Renal cortical epithelial cell (primary cell): ENCODE measurements around the gene LPCAT3. TPM values are rescaled to one million over a fixed set of nuclear protein-coding genes. Genes with fewer than 3 reads are reported as not detected.

Experiments used
- DNase-seq: peaks from one replicate; pipeline ENCODE4 v3.0.0-alpha.2; 2011; ENCODE audit warnings: low read depth
- total RNA-seq: library from RNA; depleted of rRNA; stranded (reverse); fragments of >200 nt; gene quantifications from 2 replicates; pipeline ENCODE4 v1.2.3, GENCODE V29; 2014

LPCAT3 gene
- total RNA-seq, 1 donor from 2014 or later = 26.5 TPM

DNA sequence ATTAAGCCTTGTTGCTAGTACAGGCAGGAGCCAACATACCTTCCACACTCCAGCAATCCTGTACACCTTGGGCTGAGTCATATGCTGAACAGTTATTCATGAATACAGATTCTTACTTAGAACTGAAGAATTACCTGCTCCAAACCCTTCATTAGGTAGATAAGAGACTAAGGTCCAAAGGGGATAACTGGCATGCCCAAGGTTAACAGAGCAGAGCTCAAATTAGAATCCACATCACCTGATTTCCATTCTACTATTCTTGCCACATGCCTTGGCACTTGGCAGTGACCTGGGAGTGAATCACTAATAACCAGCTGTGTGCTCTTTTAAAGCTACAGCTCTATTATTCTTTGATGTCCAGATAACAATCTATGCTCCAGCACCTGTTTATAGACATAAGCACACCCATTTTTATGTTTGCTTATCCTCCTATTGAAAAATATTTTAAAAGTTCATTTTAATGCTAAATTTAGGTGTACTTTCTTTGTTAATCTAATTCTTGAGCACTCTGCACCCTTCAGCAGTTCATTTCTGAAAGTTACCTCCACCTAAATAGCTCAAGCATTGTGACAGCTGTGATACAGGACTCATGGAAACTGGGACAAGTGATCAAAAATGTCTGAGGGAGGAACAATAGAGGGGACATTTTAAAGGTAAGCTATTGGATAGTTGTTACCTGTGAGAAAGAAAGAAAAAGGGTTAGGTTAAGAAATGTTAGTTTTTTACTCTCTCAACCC is 19.4 kb downstream of the LPCAT3 start:
- peak; percentile 79 for DNase-seq

DNA sequence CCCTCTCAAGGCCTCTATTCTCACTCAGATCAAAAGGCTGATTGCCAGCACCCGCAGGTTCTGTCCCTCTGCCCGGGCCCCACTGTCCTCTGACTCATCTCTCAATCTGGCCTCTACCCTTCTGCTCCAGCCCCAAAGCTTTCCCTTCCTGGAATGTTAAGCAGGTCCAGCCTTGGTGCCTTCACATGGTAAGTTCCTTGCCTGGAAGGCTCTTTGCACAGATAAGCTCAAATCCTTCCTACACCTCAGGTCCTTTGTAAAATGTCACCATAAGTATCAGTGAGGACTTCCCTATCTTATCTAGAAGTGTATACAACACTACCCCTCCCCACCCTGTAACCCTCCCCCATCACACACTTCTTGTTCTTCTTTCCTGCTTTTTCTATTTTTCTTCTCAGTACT is 22.2 kb downstream of the LPCAT3 start:
- DNase-seq = peak; percentile 48

DNA sequence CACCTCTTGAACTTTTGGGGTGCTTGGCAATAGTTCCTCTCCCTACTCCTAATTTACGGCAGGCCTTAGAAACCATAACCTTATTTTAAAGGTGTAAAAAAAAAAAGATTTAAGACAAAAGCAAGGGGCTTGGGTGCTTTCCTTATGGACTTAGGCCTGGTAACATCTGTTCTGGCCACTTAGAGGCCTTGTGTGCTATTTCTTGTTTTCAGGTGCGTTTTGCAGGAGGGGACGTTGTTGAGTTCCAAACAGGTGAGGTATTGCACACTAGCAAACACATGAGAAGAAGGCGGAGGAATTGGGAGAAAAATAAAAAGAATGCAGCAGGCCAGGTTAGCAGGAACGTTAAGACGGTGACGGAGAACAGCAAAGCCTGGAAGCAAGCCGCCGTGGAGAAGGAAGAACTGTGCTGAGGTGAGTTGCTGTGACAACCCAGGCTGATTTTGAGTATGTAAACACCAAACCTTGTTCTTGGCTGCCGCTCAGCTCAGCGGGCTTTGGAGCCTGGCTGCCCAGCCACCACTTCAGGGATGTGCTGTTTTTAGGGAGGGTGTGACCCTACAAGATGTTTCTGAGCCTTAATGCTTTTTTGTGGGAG is 30.2 kb downstream of the LPCAT3 start:
- no peak for DNase-seq

DNA sequence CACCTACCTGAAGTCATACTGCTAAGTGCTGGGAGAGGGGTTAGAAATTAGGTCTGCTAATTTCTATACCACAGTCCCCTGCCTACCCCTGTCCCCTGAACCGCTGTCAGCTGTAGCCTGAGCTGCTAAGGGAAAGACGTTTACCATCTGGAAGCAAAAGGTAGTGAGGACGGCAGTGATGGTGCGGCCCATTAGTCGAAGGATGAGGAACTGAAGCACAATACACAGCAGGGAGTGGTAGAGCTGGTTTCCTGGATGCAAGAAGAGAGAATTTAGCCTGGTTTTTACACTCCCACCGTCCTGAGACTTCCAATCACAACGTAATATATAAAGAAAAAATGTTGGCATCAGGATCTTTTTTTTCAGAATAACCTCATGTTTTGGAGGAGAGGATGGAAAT is 35.7 kb downstream of the LPCAT3 start:
- no peak for DNase-seq

DNA sequence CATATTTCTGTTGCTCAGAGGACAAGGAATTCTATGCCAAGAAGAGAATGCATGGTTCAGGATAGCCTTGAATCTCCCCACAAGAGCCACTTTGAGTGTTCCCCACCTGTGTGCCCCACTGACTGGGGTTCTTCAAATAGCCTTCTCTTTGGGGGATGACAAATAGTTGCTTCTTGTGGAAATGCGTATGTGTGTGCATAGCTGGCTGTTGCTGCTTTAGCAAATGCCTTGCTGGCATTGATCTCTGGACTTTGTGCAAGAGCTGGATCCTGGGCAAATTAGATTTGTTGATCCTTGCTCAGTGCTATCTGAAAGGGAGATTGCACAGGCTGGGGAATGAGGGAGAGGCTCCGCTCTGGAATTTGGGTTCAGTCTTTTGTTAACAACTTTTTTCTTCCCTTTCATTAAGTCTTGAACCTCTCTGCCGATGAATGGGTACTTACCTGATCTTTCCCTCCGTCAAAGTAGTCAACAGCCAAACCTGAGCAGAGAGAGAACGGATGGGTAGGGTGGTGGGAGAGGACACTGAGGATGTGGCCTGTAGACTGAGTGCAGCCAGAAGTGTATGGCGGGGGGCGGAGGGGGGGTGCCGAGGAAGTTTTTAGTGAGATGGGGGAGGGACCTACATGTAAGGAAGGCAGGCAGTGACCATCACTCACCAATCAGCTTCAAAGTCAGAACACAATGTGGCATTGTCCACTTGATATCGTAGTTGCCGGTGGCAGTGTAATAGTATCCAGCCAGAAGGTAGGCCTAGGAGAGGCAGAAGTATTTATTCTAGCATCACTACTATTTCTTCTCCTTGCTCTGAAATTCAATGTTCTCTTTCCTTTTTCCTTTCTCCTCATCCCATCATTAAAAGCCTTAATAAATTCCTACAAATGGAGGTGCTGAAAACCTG is 36.9 kb downstream of the LPCAT3 start:
- no peak for DNase-seq

DNA sequence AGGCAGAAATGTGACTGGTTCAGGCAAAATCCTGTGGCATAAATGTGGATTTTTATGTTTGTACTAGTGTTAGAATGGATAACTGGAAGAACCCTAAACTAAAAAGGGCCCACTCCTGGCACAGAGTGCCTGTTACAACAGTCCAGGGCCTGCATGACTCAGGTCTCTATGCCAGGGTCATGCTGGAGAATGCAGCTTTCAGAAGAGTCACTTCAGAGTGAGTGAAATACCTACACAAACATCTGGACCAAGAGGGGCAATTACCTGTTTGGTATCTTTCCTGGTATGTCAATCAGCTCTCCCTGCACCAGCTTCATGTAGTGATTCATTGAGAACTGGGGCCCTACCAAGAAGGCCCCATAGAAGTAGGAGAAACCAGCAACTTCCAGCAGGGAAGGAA is 37.5 kb downstream of the LPCAT3 start:
- DNase-seq = no peak

DNA sequence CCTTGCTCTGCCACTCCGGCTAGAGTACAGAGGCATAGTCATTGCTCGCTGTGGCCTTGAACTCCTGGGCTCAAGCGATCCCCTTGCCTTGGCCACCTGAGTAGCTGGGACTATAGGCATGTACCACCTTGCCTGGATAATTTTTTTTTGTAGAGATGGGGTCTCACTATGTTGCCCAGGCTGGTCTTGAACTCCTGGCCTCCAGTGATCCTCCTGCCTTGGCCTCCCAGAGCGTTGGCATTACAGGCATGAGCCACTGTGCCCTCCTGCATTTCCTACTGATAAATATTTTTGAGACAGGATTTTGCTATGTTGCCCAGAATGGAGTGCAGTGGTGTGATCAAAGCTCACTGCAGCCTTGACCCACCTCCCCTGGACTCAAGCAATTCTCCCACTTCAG is 38.2 kb downstream of the LPCAT3 start:
- no peak for DNase-seq

DNA sequence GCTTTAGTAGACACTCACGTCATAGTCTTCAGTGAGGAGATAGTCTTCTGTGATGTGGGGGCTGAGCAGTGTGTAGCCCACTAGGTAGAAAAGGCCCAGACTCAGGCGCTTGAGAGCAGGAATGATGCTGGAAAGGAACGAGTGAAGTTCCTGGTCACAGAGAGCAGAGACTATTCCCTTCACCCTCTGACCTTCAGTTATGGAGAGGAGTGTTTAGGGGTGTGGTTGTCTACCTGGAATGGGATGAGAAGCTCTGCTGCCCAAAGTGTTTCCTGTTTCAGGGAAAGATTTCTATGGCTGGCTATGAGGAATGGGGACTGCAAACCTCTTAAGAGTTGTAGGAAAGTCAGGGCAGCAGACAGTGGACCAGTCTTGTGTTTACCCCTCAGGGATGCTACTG is 38.8 kb downstream of the LPCAT3 start:
- DNase-seq = no peak

DNA sequence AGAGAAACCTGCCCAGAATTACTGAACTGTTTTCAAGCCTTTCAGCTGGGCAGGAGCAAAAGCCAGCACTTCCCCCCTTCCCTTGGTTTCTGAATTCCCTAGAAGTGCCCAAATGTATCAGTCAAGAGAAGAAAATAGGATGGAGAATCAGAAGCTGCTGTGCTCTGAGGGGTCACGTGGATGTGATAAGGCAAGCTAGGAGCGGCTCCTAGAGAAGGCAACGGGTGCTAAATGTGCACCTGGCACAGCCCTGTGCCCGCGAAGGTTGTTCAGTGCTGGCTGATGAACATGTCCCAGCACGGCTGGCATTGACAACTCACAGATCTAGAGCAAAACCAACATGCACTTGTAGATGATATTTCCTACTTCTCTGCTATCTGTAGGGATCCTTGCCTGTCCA is 39.3 kb downstream of the LPCAT3 start:
- no peak for DNase-seq

DNA sequence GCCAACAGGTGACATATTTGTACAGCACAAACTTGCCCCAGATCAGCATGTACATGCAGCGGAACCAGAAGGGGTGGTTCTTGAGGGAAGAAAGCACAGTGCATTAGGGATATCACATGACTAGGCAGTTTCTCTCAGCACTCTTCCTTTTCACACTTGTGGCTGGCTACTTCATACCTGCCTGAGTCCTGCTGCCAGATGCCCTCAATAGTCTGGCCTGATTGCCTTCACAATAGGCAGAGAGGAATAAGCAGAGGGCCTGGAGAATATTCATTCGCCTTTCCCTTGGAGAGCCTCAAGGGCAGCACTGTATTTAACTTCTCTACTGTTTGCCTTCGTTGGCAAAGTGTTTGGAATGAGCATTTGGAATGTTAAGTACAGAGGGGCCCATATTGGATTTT is 39.7 kb downstream of the LPCAT3 start:
- no peak for DNase-seq

DNA sequence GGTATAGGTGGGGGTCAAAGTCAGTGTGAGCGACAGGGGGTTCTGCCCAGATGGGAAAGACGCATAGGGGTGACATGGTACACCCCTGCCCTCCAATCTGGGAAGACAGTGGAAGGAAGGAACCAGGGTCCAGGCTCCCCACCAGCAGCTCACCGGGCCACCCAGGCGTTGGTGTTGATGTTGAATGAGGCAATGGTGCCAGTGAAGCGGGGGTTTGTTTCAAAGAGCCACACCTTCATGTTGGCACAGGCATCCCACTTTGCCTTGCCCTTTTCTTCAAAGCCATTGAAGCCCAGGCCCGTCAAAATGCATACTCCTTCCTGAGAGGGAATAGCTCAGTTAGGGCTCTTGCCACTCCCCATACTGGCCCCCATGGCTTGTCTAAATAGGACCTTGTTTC is 40.1 kb downstream of the LPCAT3 start:
- DNase-seq = no peak

DNA sequence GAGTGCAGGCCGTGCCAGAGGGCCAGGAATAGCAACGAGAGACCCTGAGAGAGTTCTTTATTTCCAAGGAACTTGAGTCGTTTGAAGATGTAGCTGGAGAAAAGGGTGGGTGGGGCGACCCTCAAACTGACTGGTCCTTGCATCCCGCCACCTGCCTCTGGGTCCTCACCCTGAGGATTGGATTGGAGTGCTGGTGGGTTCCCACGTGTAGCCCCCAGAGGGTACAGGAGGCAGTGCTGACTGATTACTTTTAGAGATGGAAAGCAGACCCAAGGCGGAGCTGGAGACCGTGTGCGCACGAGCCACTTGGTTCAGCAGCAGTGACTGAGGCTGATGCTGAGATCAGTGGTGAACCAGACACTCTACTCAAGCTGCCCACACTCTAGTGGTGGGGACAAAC is 40.6 kb downstream of the LPCAT3 start:
- no peak for DNase-seq

DNA sequence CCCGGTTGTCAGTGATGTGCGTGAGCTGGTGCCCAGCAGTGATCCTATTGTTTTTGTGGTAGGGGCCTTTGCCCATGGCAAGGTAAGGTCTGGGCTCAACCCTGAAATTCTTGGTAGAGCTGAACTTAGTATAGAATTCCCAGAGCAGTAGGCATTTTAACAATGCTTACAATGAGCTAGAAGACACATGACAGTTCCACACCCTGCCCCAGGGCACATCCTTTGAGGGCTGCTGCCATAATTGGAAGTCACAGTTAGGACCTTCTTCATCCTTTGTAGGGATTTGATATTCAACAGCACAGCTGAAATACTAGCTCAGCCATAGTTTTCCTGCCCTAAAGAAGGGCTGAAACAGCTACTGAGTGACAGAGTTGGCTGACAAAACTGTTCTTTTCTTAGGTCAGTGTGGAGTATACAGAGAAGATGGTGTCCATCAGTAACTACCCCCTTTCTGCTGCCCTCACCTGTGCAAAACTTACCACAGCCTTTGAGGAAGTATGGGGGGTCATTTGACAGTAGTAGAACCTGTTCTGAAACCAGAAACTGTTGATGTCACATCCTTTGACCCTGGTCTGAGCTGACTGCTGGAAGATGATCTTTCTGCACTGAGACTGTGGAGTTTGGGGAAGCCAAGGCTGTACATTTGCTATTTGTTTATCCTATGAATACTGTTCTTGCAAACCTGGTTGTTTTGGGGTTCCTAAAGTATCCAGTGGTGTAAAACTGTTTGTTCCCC is 42.8 kb downstream of the LPCAT3 start:
- DNase-seq = no peak

DNA sequence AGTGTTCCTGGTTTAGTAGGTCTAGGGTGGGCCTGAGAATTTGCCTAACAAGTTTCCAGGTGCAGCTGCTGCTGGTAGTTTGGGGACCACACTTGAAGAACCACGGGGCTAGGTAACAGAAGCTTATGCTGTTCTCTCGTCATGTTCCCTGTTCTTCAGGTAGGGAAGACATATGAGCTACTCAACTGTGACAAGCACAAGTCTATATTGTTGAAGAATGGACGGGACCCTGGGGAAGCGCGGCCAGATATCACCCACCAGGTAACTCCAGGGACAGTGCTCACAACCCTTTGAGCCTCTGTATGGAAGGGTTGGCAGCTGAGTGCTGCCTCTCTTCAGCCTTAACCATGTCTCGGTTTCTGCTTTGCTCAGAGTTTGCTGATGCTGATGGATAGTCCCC is 44.1 kb downstream of the LPCAT3 start:
- no peak for DNase-seq

DNA sequence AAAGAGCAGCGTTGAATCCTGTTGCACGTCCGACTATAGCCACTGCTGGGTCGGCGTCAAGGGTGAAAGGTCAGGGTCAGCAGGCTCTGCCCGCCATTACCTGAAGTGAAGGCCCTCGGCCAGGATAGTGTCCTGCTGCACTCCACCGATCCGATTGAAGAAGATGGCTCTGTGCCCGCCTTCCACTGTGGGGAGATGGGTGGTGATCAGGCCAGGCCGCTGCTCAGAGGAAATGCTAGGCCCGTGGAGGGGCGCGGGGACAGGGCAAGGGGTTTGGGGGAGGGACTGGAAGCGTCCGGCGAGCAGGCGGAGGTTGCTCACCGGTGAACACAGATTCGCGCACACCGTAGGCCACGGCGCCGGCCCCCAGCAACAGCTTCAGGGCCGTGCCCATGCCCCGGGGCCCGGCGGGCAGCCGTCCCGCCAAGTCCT is 48.2 kb downstream of the LPCAT3 start:
- no peak for DNase-seq

DNA sequence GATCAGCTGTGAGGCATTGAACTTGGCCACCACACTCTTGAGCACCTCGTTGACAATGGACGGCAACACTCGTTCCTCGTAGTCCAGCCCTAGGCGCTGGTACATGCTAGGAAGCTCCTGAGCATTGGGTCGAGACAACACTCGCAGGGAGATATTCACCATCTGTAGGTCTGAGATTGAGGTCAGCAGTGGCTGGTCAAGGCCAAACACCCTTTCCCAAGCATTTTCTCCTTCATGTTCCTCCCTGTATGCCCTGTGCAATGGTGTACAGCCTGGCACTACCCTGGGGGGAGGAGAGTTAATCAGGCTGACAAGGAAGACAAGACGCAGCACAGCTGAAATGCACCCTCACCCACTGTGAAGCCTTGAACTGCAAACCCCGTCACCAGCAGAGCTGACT is 49.9 kb downstream of the LPCAT3 start:
- DNase-seq = no peak

DNA sequence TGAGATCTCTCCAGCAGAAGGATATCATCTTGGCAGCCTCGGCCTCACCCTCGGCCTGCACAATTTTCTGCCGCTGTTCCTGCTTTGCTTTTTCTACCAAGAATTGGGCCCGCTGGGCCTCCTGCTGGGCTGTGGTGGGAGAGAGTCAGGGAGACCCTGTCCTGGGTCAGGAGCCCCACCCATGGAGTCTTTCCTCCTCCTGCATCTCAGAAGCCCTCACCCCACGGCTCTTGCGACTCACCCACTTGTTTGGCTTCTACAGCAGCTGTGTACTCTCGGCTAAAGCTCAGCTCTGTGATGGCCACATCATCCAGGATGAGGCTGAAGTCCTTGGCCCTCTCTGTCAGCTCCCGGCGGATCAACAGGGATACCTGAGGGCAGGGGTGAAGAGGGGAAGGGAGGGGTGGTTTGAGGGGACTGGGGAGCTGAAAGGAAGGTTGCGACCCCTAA is 50.6 kb downstream of the LPCAT3 start:
- DNase-seq = no peak

DNA sequence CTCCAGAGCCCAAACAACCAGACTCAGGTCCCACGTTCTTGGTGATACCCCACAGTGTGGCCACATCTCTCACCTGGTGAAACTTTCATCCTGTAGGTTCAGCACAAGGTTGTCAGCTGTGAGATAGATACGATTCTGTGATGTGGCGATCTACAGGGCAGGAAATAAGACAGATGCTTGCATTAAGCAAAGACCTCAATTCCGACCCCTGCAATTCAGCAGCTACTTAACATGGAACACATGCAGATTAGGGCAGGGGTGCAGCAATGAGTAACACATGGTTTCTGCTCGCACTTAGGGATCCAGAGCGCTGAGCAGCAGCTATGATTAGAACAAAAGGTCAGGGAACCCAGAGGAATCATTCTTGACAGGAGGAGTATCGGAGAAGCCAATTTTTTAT is 51.9 kb downstream of the LPCAT3 start:
- no peak for DNase-seq

DNA sequence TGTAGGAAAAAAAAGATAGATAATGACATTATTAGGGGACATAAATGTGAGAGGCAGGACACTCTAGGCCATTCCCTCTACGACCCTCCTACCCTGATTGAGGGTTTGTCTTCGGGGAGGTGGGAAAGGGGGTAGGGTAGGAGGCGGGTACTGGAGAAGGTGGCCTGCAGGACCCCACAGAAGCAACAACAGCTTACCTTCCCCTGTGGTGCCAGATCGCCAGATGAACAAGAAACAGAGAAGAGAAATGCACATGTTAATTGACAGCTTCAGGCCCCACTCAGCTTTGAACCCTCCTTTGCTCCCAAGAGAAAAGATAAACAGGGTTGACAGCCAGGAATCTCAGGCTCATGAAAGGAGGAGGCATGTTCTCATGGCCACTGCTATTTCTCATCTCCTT is 52.6 kb downstream of the LPCAT3 start:
- DNase-seq = no peak

DNA sequence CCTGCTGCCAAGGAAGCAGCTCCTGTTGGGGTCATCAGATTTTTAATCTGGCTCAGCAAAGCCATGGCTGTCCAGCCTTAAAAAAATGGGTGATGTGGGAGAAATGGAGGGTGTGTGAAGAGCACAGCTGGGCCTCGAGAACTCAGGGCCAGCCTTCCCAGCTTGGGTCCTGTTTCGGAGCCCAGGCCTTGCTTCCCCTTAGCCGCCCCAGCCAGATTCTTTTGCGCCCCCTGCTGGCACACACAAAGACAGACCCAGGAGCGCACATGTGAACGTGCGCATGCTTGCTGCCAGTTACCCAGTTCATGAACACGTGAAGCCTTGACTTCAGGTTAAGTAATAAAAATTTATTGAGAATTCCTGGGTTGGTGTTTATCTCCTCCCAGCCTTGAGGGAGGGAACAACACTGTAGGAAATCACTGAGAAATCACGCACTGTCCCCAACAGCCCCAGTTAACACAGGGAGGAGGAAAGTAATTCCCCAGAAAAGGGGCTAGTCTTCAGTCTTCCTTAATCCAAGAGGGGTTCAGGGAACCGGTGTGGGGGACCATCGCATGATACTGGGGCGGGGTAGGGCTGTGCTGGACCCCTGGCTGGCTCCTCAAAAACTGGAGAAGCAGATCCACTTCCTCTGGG is 53.1 kb downstream of the LPCAT3 start:
- DNase-seq = peak; percentile 72

DNA sequence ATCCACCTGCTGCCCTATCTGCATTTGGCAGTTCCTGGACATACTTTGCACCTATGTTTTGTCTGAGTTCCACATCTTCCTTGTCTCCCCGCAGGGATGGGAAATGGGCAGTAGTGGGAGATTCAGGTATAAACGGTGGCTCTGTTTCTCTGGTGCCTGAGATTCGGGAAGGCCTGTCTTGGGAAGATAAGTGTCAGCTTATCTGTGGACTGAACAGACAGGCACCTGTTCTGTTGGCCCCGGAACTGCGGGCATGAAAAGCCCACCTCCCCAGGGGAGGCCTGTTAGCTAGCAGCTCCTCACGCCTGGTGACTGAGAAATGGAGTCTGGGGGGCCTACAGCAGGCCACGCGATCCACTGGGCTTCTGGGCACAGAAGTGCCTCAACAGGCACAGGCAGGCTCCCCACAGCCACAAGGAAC is 53.7 kb downstream of the LPCAT3 start:
- DNase-seq = no peak
